IPS-20b (cell line): ENCODE results near the gene PPP1R12B.
"Not testable (repeated sequence)": the region's sequence is repeated elsewhere in the genome, so short reads cannot be mapped to it uniquely, and the experiment has no call there.

Source experiments
- H3K27ac ChIP-seq: one replicate; pipeline ENCODE4 v1.5.1; 2013; ENCODE audit warnings: low read length
- H3K27me3 ChIP-seq: 2 replicates; pipeline ENCODE4 v1.6.1; 2013; ENCODE audit warnings: mild to moderate bottlenecking, low read length, inconsistent platforms; ENCODE audit not compliant: insufficient read depth
- H3K36me3 ChIP-seq: 2 replicates; pipeline ENCODE4 v1.6.1; 2013; ENCODE audit warnings: low read depth, mild to moderate bottlenecking, inconsistent platforms, low read length, moderate library complexity; ENCODE audit not compliant: insufficient read depth
- H3K4me1 ChIP-seq: 2 replicates; pipeline ENCODE4 v1.6.1; 2013; ENCODE audit warnings: mild to moderate bottlenecking, control low read depth, inconsistent platforms, low read length, moderate library complexity; ENCODE audit not compliant: insufficient read depth
- H3K4me3 ChIP-seq: 2 replicates; pipeline ENCODE4 v1.5.1; 2013; ENCODE audit warnings: mild to moderate bottlenecking, low read length, inconsistent platforms
- H3K9ac ChIP-seq: 2 replicates; pipeline ENCODE4 v1.6.1; 2013; ENCODE audit warnings: low read depth, mild to moderate bottlenecking, inconsistent platforms, low read length, moderate library complexity
- H3K9me3 ChIP-seq: 2 replicates; pipeline ENCODE4 v1.6.1; 2013; ENCODE audit warnings: mild to moderate bottlenecking, low read depth, low read length, inconsistent platforms; ENCODE audit not compliant: insufficient read depth

PPP1R12B gene

GRCh38 chr1:202351725-202352124 is 3.2 kb downstream of the PPP1R12B start:
- H3K36me3 ChIP-seq, result no peaks in the 10 kb centered on the region
- peaks cover 8% of the 10 kb centered on the region; the same call in 1 of the 2 replicates for H3K4me1 ChIP-seq
- no peak overlapping the region for H3K9ac ChIP-seq
- no peak overlapping the region for H3K27ac ChIP-seq
- H3K9me3 ChIP-seq, result no peaks in the 10 kb centered on the region
- H3K27me3 ChIP-seq, result no peaks in the 10 kb centered on the region
- H3K4me3 ChIP-seq, result no peak overlapping the region

- H3K27ac ChIP-seq, H3K9ac ChIP-seq, H3K4me1 ChIP-seq: not testable (repeated sequence)
Observed at GRCh38 chr1:202352583-202353197, 4.2 kb downstream of the PPP1R12B start.

GRCh38 chr1:202355944-202356553 is 7.5 kb downstream of the PPP1R12B start:
- H3K4me3 ChIP-seq, result no peak overlapping the region
- H3K27ac ChIP-seq, result no peak overlapping the region
- 0 out of 2 replicates have a peak, but pooled peaks cover 3% of the 10 kb centered on the region for H3K4me1 ChIP-seq
- no peaks in the 10 kb centered on the region for H3K27me3 ChIP-seq
- H3K36me3 ChIP-seq, result no peaks in the 10 kb centered on the region
- no peaks in the 10 kb centered on the region for H3K9me3 ChIP-seq
- no peak overlapping the region for H3K9ac ChIP-seq

More at GRCh38 chr1:202352583-202353197, 4.2 kb downstream of the PPP1R12B start:
- H3K4me3 ChIP-seq, H3K27me3 ChIP-seq, H3K36me3 ChIP-seq, H3K9me3 ChIP-seq: not testable (repeated sequence)

GRCh38 chr1:202357506-202357905 is 9.0 kb downstream of the PPP1R12B start:
- no peak overlapping the region for H3K4me3 ChIP-seq
- no peaks in the 10 kb centered on the region for H3K27me3 ChIP-seq
- no peaks in the 10 kb centered on the region for H3K36me3 ChIP-seq
- H3K9ac ChIP-seq, result no peak overlapping the region
- no peaks in the 10 kb centered on the region for H3K9me3 ChIP-seq
- peaks cover 15% of the 10 kb centered on the region; the same call in 1 of the 2 replicates for H3K4me1 ChIP-seq
- H3K27ac ChIP-seq, result no peak overlapping the region

GRCh38 chr1:202361224-202361623 is 12.7 kb downstream of the PPP1R12B start:
- Histone ChIP-seq H3K4me3 (peak overlapping the region; percentile 45; the same call in 1 of the 2 replicates), H3K36me3 (no peaks in the 10 kb centered on the region), H3K27me3 (no peaks in the 10 kb centered on the region), H3K9ac (no peak overlapping the region), H3K4me1 (peaks cover 27% of the 10 kb centered on the region), H3K27ac (peak overlapping the region; percentile 51), H3K9me3 (no peaks in the 10 kb centered on the region)

GRCh38 chr1:202361701-202362100 is 13.2 kb downstream of the PPP1R12B start:
- H3K9me3 ChIP-seq, result no peaks in the 10 kb centered on the region
- no peaks in the 10 kb centered on the region for H3K36me3 ChIP-seq
- H3K27ac ChIP-seq, result peak overlapping the region; percentile 51
- H3K9ac ChIP-seq, result peak overlapping the region; percentile 40; the same call in 1 of the 2 replicates
- H3K27me3 ChIP-seq, result no peaks in the 10 kb centered on the region
- H3K4me3 ChIP-seq, result peak overlapping the region; percentile 45; the same call in 1 of the 2 replicates
- H3K4me1 ChIP-seq, result peaks cover 27% of the 10 kb centered on the region

- peak overlapping the region; percentile 45 for H3K4me3 ChIP-seq
- H3K4me1 ChIP-seq, result peaks cover 27% of the 10 kb centered on the region
- H3K9ac ChIP-seq, result peak overlapping the region; percentile 40; the same call in 1 of the 2 replicates
- no peaks in the 10 kb centered on the region for H3K9me3 ChIP-seq
- no peaks in the 10 kb centered on the region for H3K36me3 ChIP-seq
- H3K27ac ChIP-seq, result peak overlapping the region; percentile 43
- no peaks in the 10 kb centered on the region for H3K27me3 ChIP-seq
Observed at GRCh38 chr1:202362212-202362611, 13.7 kb downstream of the PPP1R12B start.

- H3K27ac ChIP-seq, result peak overlapping the region; percentile 30
Observed at GRCh38 chr1:202365092-202365815, 16.8 kb downstream of the PPP1R12B start.

GRCh38 chr1:202367271-202367670 is 18.8 kb downstream of the PPP1R12B start:
- Histone ChIP-seq H3K9ac (no peak overlapping the region), H3K4me1 (peaks cover 14% of the 10 kb centered on the region), H3K27ac (no peak overlapping the region), H3K9me3 (no peaks in the 10 kb centered on the region), H3K36me3 (no peaks in the 10 kb centered on the region), H3K4me3 (no peak overlapping the region), H3K27me3 (no peaks in the 10 kb centered on the region)

More at GRCh38 chr1:202365092-202365815, 16.8 kb downstream of the PPP1R12B start:
- H3K4me1 ChIP-seq, result peaks cover 24% of the 10 kb centered on the region
- no peak overlapping the region for H3K4me3 ChIP-seq
- no peaks in the 10 kb centered on the region for H3K36me3 ChIP-seq
- H3K9me3 ChIP-seq, result no peaks in the 10 kb centered on the region
- H3K27me3 ChIP-seq, result no peaks in the 10 kb centered on the region
- H3K9ac ChIP-seq, result peak overlapping the region; percentile 26; the same call in 1 of the 2 replicates

GRCh38 chr1:202370906-202371305 is 22.4 kb downstream of the PPP1R12B start:
- H3K4me1 ChIP-seq, H3K9ac ChIP-seq, H3K36me3 ChIP-seq, H3K4me3 ChIP-seq, H3K27ac ChIP-seq, H3K9me3 ChIP-seq, H3K27me3 ChIP-seq: not testable (repeated sequence)

- no peaks in the 10 kb centered on the region for H3K36me3 ChIP-seq
- no peak overlapping the region for H3K9ac ChIP-seq
- no peak overlapping the region for H3K4me3 ChIP-seq
- no peaks in the 10 kb centered on the region for H3K9me3 ChIP-seq
- no peak overlapping the region for H3K27ac ChIP-seq
- H3K27me3 ChIP-seq, result no peaks in the 10 kb centered on the region
- peaks cover 5% of the 10 kb centered on the region for H3K4me1 ChIP-seq
Observed at GRCh38 chr1:202374099-202374498, 25.6 kb downstream of the PPP1R12B start.
